IMR-90 (cell line): ENCODE data around the gene SFT2D3. TPM values are rescaled to one million over a fixed set of nuclear protein-coding genes. Genes with fewer than 3 reads are reported as not detected.

Experiments
- ATAC-seq: fragments of 200-7000 bp; cut with Tn5 transposase; 2 replicates; pipeline ENCODE4 v1.9.1; 2020; ENCODE audit warnings: low read depth, mild to moderate bottlenecking, moderate library complexity
- BruUV-seq: library from RNA; stranded (reverse); fragments of 400-500 nt; replicated peaks from 2 replicates; lab custom pipeline; 2021; lab: Mats Ljungman, UMichigan
- CTCF ChIA-PET: fragments of 300-600 bp; formaldehyde crosslinking; extraction: SDS; loops from one replicate; lab custom pipeline; 2021; ENCODE audit warnings: antibody characterized with exemption; lab: Yijun Ruan, JAX
- POLR2A ChIA-PET: fragments of 300-600 bp; sonication (Branson Sonifier 250); formaldehyde crosslinking; loops from one replicate; lab custom pipeline; 2022; ENCODE audit warnings: antibody characterized with exemption; ENCODE audit not compliant: unreplicated experiment; lab: Charles Lee
- DNase-seq: peaks from one replicate; pipeline ENCODE4 v3.0.0; 2013
- H2AFZ ChIP-seq: replicated peaks from 2 replicates; pipeline ENCODE3; 2013; ENCODE audit warnings: low read length, mild to moderate bottlenecking; ENCODE audit not compliant: poor library complexity
- H2AK5ac ChIP-seq: 2 replicates; pipeline ENCODE4 v1.6.1; 2013; ENCODE audit warnings: low read depth, low read length, inconsistent platforms
- H2AK9ac ChIP-seq: replicated peaks from 2 replicates; pipeline ENCODE3; 2013; ENCODE audit warnings: mild to moderate bottlenecking, low read depth, low read length, moderate library complexity; ENCODE audit not compliant: poor library complexity
- H2BK120ac ChIP-seq: 2 replicates; pipeline ENCODE4 v1.6.1; 2013; ENCODE audit warnings: low read depth, low read length, inconsistent platforms
- H2BK15ac ChIP-seq: 3 replicates; pipeline ENCODE4 v1.6.1; 2013; ENCODE audit warnings: low read depth, low read length, inconsistent platforms
- H2BK20ac ChIP-seq: 2 replicates; pipeline ENCODE4 v1.6.1; 2013; ENCODE audit warnings: low read depth, mild to moderate bottlenecking, inconsistent platforms, low read length, moderate library complexity
- H2BK5ac ChIP-seq: 2 replicates; pipeline ENCODE4 v1.6.1; 2013; ENCODE audit warnings: mild to moderate bottlenecking, low read depth, low read length, inconsistent platforms; ENCODE audit not compliant: poor library complexity, severe bottlenecking
- H3K14ac ChIP-seq: replicated peaks from 2 replicates; pipeline ENCODE4 v1.6.1; 2013; ENCODE audit warnings: low read depth, low read length, inconsistent platforms
- H3K18ac ChIP-seq: 2 replicates; pipeline ENCODE4 v1.6.1; 2013; ENCODE audit warnings: low read depth, low read length, control low read depth
- H3K23ac ChIP-seq: 2 replicates; pipeline ENCODE4 v1.6.1; 2013; ENCODE audit warnings: low read depth, low read length, inconsistent platforms
- H3K27ac ChIP-seq: 2 replicates; pipeline ENCODE4 v1.5.1; 2013; ENCODE audit warnings: mild to moderate bottlenecking, control low read depth, low read length; ENCODE audit not compliant: insufficient read depth
- H3K27me3 ChIP-seq: 2 replicates; pipeline ENCODE4 v1.6.1; 2013; ENCODE audit warnings: low read length; ENCODE audit not compliant: control insufficient read depth, insufficient read depth
- H3K36me3 ChIP-seq: 2 replicates; pipeline ENCODE4 v1.6.1; 2013; ENCODE audit warnings: low read length, mixed read lengths; ENCODE audit not compliant: control insufficient read depth, insufficient read depth
- H3K4ac ChIP-seq: 2 replicates; pipeline ENCODE4 v1.6.1; 2013; ENCODE audit warnings: low read depth, low read length, inconsistent platforms
- H3K4me1 ChIP-seq: 2 replicates; pipeline ENCODE4 v1.6.1; 2013; ENCODE audit warnings: low read length, mixed read lengths; ENCODE audit not compliant: control insufficient read depth, insufficient read depth
- H3K4me2 ChIP-seq: 2 replicates; pipeline ENCODE4 v1.6.1; 2013; ENCODE audit warnings: low read depth, mild to moderate bottlenecking, control low read depth, low read length, moderate library complexity
- H3K4me3 ChIP-seq: 2 replicates; pipeline ENCODE4 v1.5.1; 2013; ENCODE audit warnings: low read depth, mild to moderate bottlenecking, control low read depth, low read length, moderate library complexity; ENCODE audit not compliant: insufficient read depth
- H3K56ac ChIP-seq: 2 replicates; pipeline ENCODE4 v1.6.1; 2013; ENCODE audit warnings: low read length, inconsistent platforms; ENCODE audit not compliant: insufficient read depth; ENCODE audit errors: extremely low read depth
- H3K79me1 ChIP-seq, 2 experiments: 2 replicates each; pipeline ENCODE4 v1.6.1; 2013; ENCODE audit warnings: low read length in 2 of 2, inconsistent platforms in 1 of 2, low read depth in 1 of 2
- H3K9ac ChIP-seq: 2 replicates; pipeline ENCODE4 v1.6.1; 2013; ENCODE audit warnings: low read depth, low read length, control low read depth
- H3K9me1 ChIP-seq: 2 replicates; pipeline ENCODE4 v1.6.1; 2013; ENCODE audit warnings: low read length, inconsistent platforms; ENCODE audit not compliant: insufficient read depth
- H3K9me3 ChIP-seq: 2 replicates; pipeline ENCODE4 v1.6.1; 2013; ENCODE audit warnings: low read length; ENCODE audit not compliant: control insufficient read depth, insufficient read depth
- H4K20me1 ChIP-seq: 2 replicates; pipeline ENCODE4 v1.6.1; 2013; ENCODE audit warnings: low read length, inconsistent platforms; ENCODE audit not compliant: insufficient read depth
- H4K5ac ChIP-seq: 2 replicates; pipeline ENCODE4 v1.6.1; 2013; ENCODE audit warnings: mild to moderate bottlenecking, low read depth, low read length, control low read depth
- H4K8ac ChIP-seq, 2 experiments: 2 replicates each; pipeline ENCODE4 v1.6.1; 2013; ENCODE audit warnings: low read depth in 2 of 2, low read length in 2 of 2, control low read depth in 1 of 2, inconsistent platforms in 1 of 2
- H4K91ac ChIP-seq: 2 replicates; pipeline ENCODE4 v1.6.1; 2013; ENCODE audit warnings: low read depth, low read length, inconsistent platforms; ENCODE audit not compliant: insufficient read depth
- BHLHE40 ChIP-seq: fragments of 150-350 bp; IDR thresholded peaks from 2 replicates; pipeline ENCODE4 v1.6.1; 2016; ENCODE audit warnings: mild to moderate bottlenecking, low read depth, low read length
- CEBPB ChIP-seq: IDR thresholded peaks from 2 replicates; pipeline ENCODE4 v1.6.1; 2012; ENCODE audit warnings: low read depth, low read length, improper control_type of control experiment
- CHD1 ChIP-seq: IDR thresholded peaks from 2 replicates; pipeline ENCODE4 v1.6.1; 2012; ENCODE audit warnings: low read depth, low read length, improper control_type of control experiment
- CTCF ChIP-seq: conservative IDR thresholded peaks from 2 replicates; pipeline ENCODE4 v1.5.1; 2012; ENCODE audit warnings: mild to moderate bottlenecking, low read depth, low read length, improper control_type of control experiment
- FOS ChIP-seq: fragments of 150-350 bp; IDR thresholded peaks from 2 replicates; pipeline ENCODE4 v1.6.1; 2016; ENCODE audit warnings: low read depth, low read length
- MAFK ChIP-seq: IDR thresholded peaks from 2 replicates; pipeline ENCODE4 v1.6.1; 2012; ENCODE audit warnings: low read depth, low read length, improper control_type of control experiment
- MAZ ChIP-seq: IDR thresholded peaks from 2 replicates; pipeline ENCODE4 v1.6.1; 2012; ENCODE audit warnings: low read depth, mild to moderate bottlenecking, low read length, improper control_type of control experiment, moderate library complexity, borderline replicate concordance
- NFE2L2 ChIP-seq: fragments of 150-350 bp; IDR thresholded peaks from 2 replicates; pipeline ENCODE4 v1.6.1; 2016; ENCODE audit warnings: low read depth, mild to moderate bottlenecking, low read length
- RAD21 ChIP-seq: IDR thresholded peaks from 2 replicates; pipeline ENCODE4 v1.6.1; 2012; ENCODE audit warnings: low read length, improper control_type of control experiment
- SMC3 ChIP-seq: fragments of 150-350 bp; IDR thresholded peaks from 2 replicates; pipeline ENCODE4 v1.6.1; 2016; ENCODE audit warnings: low read depth, mild to moderate bottlenecking, antibody characterized with exemption, low read length, moderate library complexity
- USF2 ChIP-seq: fragments of 150-350 bp; IDR thresholded peaks from 2 replicates; pipeline ENCODE4 v1.6.1; 2017; ENCODE audit warnings: mild to moderate bottlenecking, antibody characterized with exemption, low read length, low read depth
- WGBS, 2 experiments: methylation state at CpG; one replicate each; pipeline versions ENCODE4 v1.1.5 to v1.1.7; 2013; ENCODE audit warnings: missing lambda C conversion rate in 2 of 2; ENCODE audit not compliant: insufficient read length in 1 of 2; ENCODE audit errors: extremely low coverage in 2 of 2; 5-methylcytosine and 5-hydroxymethylcytosine counted together
- dilution Hi-C: fragments of 300-500 bp; cut with HindIII; formaldehyde crosslinking; loops from one replicate; pipeline ENCODE4 v1.14.3; 2018; ENCODE audit warnings: low sequenced_read_pairs; ENCODE audit not compliant: unreplicated experiment
- in situ Hi-C: fragments of 300-500 bp; cut with MboI; formaldehyde crosslinking; loops from 3 replicates; pipeline ENCODE4 v1.14.3; 2019; ENCODE audit warnings: low sequenced_read_pairs, inconsistent platforms, mixed read lengths
- intact Hi-C: fragments of 100-400 bp; cut with micrococcal nuclease; formaldehyde crosslinking; loops from 2 replicates; pipeline ENCODE4 v1.10.0; 2022
- polyA plus RNA-seq, 3 experiments: library from polyadenylated mRNA; depleted of rRNA; stranded (reverse); fragments of >200 nt; gene quantifications; 2 replicates each; pipeline ENCODE4 v1.2.3, GENCODE V29; 2012; ENCODE audit warnings: low replicate concordance in 1 of 3
- total RNA-seq: library from RNA; depleted of rRNA; stranded (reverse); fragments of >200 nt; gene quantifications from 2 replicates; pipeline ENCODE4 v1.2.3, GENCODE V29; 2012

Gene SFT2D3
- total and polyA plus RNA-seq, 2 of the 4 experiments (the other 2 are of a cell fraction), result 2.5 to 3.1 TPM

GRCh38 chr2:127672341-127673224, 28.7 kb upstream of the SFT2D3 start:
- Histone ChIP-seq H3K27ac (no peak overlapping the region), H3K14ac (no peak overlapping the region)
- DNase-seq, result no peak

More at GRCh38 chr2:127672341-127673224, 28.7 kb upstream of the SFT2D3 start:
- no peaks in the 10 kb centered on the region for H3K9me3 ChIP-seq
- H3K4ac ChIP-seq, result no peak overlapping the region; the same call in 1 of the 2 replicates
- no peak overlapping the region for H2BK20ac ChIP-seq
- H4K91ac ChIP-seq, result no peak overlapping the region
- H4K8ac ChIP-seq, result no peak overlapping the region
- no peak overlapping the region for H2BK5ac ChIP-seq
- H2AK9ac ChIP-seq, result peak overlapping the region; percentile 78
- H3K23ac ChIP-seq, result no peak overlapping the region
- H2BK120ac ChIP-seq, result no peak overlapping the region
- 87% methylated on average over 18 of the region's 20 CpGs; no CpG with 5 or more reads in 1 of the 2 experiments for WGBS, 2 experiments
- H3K79me1 ChIP-seq, result peaks cover 11 to 46% of the 10 kb centered on the region in 2 experiments
- TF ChIP-seq BHLHE40, result no peak
- TF ChIP-seq MAFK, result no peak
- TF ChIP-seq RAD21, result no peak
- TF ChIP-seq MAZ, result no peak
- TF ChIP-seq CHD1, result no peak
- no peak for TF ChIP-seq CEBPB
- TF ChIP-seq SMC3, result no peak
- no peak for TF ChIP-seq USF2
- TF ChIP-seq NFE2L2, result no peak
- no peak for TF ChIP-seq CTCF
- TF ChIP-seq FOS, result no peak
- no peak overlapping the region for H2AFZ ChIP-seq
- no peaks in the 10 kb centered on the region for H3K36me3 ChIP-seq
- dilution Hi-C loops (no loop called here), in situ Hi-C loops (no loop called here), intact Hi-C loops (no loop called here)
- peaks cover 9% of the 10 kb centered on the region for H3K27me3 ChIP-seq
- peaks cover 22% of the 10 kb centered on the region for H3K9me1 ChIP-seq
- CTCF ChIA-PET, result no interaction called here
- H3K4me1 ChIP-seq, result peaks cover 7% of the 10 kb centered on the region; the same call in 1 of the 2 replicates
- H4K5ac ChIP-seq, result no peak overlapping the region
- H2BK15ac ChIP-seq, result no peak overlapping the region
- no peak overlapping the region for H3K4me3 ChIP-seq
- H3K18ac ChIP-seq, result no peak overlapping the region
- H3K9ac ChIP-seq, result no peak overlapping the region
- peaks cover 47% of the 10 kb centered on the region for H4K20me1 ChIP-seq
- no TSS peak for BruUV-seq
- H3K4me2 ChIP-seq, result no peak overlapping the region
- POLR2A ChIA-PET, result interaction anchor here (1.0 kb wide), 1 partner anchor 10 kb away, joined by 3 read pairs; no protein-coding TSS in a partner anchor
- ATAC-seq, result no peak
- no peak overlapping the region for H3K56ac ChIP-seq
- peak overlapping the region; percentile 48; the same call in 1 of the 2 replicates for H2AK5ac ChIP-seq
